Upper lobe of left lung (tissue), 6 donors: ENCODE measurements around the gene DTNB. TPM values are rescaled to one million over a fixed set of nuclear protein-coding genes. Genes with fewer than 3 reads are reported as not detected.

Experiments
- ATAC-seq, 2 donors: fragments of 200-7000 bp; cut with Tn5 transposase; one replicate each; pipeline ENCODE4 v1.9.1; 2022; ENCODE audit warnings: mild to moderate bottlenecking in 2 of 2, moderate library complexity in 2 of 2; ENCODE audit not compliant: low FRiP score in 2 of 2
- DNase-seq, 2 donors: peaks; one replicate each; pipeline ENCODE4 v3.0.0-alpha.2; 2019 to 2020
- H3K27ac ChIP-seq, 4 donors: fragments of 200-600 bp; sonication (generic); one replicate each; pipeline ENCODE4 v1.5.1; 2016 to 2019
- H3K27me3 ChIP-seq, 4 donors: fragments of 200-600 bp; sonication (generic); one replicate each; pipeline ENCODE4 v1.5.1; 2017 to 2019
- H3K36me3 ChIP-seq, 4 donors: fragments of 200-600 bp; sonication (generic); one replicate each; pipeline ENCODE4 v1.5.1; 2016 to 2019
- H3K4me1 ChIP-seq, 4 donors: fragments of 200-600 bp; sonication (generic); one replicate each; pipeline ENCODE4 v1.5.1; 2018 to 2019
- H3K4me3 ChIP-seq, 4 donors: fragments of 200-600 bp; sonication (generic); one replicate each; pipeline ENCODE4 v1.5.1; 2017 to 2019; ENCODE audit warnings: mild to moderate bottlenecking in 2 of 4, moderate library complexity in 1 of 4
- H3K9me3 ChIP-seq, 4 donors: fragments of 200-600 bp; sonication (generic); one replicate each; pipeline ENCODE4 v1.5.1; 2018 to 2019
- CTCF ChIP-seq, 6 experiments: fragments of 450-650 bp in 4 of 6; fragments of 200-600 bp in 2 of 6; sonication (generic) in 2 of 6; IDR thresholded peaks; one replicate each; pipeline ENCODE4 v1.5.1; 2016 to 2019; ENCODE audit warnings: antibody characterized with exemption in 6 of 6
- EP300 ChIP-seq, 4 donors: sonication (generic); formaldehyde crosslinking; IDR thresholded peaks; one replicate each; pipeline ENCODE4 v1.5.1; 2017; ENCODE audit warnings: antibody characterized with exemption in 4 of 4, control low read depth in 2 of 4
- POLR2A ChIP-seq, 4 donors: fragments of 450-650 bp; IDR thresholded peaks; one replicate each; pipeline ENCODE4 v1.5.1; 2016 to 2017; ENCODE audit warnings: antibody characterized with exemption in 4 of 4, mild to moderate bottlenecking in 2 of 4
- POLR2AphosphoS5 ChIP-seq, 2 donors: sonication (generic); formaldehyde crosslinking; IDR thresholded peaks; one replicate each; pipeline ENCODE4 v1.5.1; 2017; ENCODE audit warnings: antibody characterized with exemption in 2 of 2
- WGBS, 2 donors: methylation state at CpG; one replicate each; pipeline ENCODE4 v1.1.5; 2017 to 2018; 5-methylcytosine and 5-hydroxymethylcytosine counted together
- total RNA-seq, 6 donors: library from RNA; depleted of rRNA in 4 of 6; stranded (reverse); fragments of >200 nt in 4 of 6; gene quantifications; one replicate each; pipeline versions ENCODE4 v1.1.0 to v1.2.1, GENCODE V29; 2016 to 2021
- donor health status: DM: no; HTN: no; CAD: no; lungs with moderate emphysema.
- donor health status: DM: no; HTN: yes; CAD: no; lungs with severe emphysema.

DTNB gene
- total RNA-seq, 6 donors from 2014 or later = 19.3 to 59.7 (median 25.6) TPM

DNA sequence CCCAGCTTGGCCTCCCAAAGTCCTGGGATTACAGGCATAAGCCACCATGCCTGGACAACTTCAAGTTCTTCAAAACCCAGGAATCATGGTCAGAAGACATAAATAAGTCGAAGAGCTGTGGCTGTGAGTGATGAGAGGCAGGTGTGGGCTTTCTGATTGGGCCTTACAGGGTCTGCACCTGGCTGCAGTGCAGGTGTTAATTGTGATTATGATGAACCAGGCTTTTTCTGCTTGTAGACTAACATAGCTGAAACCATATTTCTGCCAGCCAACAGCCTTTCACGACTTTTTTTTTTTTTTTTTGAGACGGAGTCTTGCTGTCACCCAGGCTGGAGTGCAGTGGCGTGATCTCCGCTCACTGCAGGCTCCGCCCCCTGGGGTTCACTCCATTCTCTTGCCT lies 14.9 kb upstream of the DTNB start:
- H3K4me3 ChIP-seq = no peak overlapping the region
- H3K4me1 ChIP-seq = no peaks in the 10 kb centered on the region
- H3K36me3 ChIP-seq = no peaks in the 10 kb centered on the region
- TF ChIP-seq POLR2A (IDR thresholded peaks at IDR 0.05) = no peak
- TF ChIP-seq POLR2AphosphoS5 (IDR thresholded peaks at IDR 0.05) = no peak
- TF ChIP-seq CTCF (IDR thresholded peaks at IDR 0.05) = no peak
- no peak for TF ChIP-seq EP300 (IDR thresholded peaks at IDR 0.05)
- ATAC-seq (no peak), DNase-seq (no peak)
- H3K9me3 ChIP-seq = no peaks in the 10 kb centered on the region
- 85 to 86% methylated on average over 6 of the region's 6 CpGs for WGBS, 2 donors
- H3K27ac ChIP-seq = no peak overlapping the region
- no peaks in the 10 kb centered on the region for H3K27me3 ChIP-seq

DNA sequence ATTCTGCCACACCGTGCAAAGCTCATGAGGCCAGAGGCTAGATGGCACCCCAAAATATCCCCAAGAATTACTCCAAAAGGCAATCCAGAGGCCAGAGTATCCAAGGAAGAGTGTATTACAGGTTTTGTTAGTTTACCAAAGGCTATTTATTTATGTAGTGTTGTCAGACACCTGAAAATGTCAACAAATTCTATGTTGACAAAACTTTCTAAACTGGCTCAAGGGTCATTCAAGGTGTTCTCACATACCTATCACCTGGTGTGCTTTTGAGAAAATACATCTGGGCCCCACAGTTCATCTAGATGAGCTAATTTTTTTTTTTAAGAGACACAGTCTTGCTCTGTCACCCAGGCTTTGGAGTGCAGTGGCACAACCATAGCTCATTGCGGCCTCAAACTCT lies 12.4 kb upstream of the DTNB start:
- no peak overlapping the region for H3K4me3 ChIP-seq
- DNase-seq = no peak
- no peak for ATAC-seq
- no peak overlapping the region for H3K27ac ChIP-seq
- no peaks in the 10 kb centered on the region for H3K36me3 ChIP-seq
- H3K9me3 ChIP-seq = no peaks in the 10 kb centered on the region
- WGBS, 2 donors = 77 to 100% methylated on average over 2 of the region's 2 CpGs
- H3K27me3 ChIP-seq = no peaks in the 10 kb centered on the region
- TF ChIP-seq CTCF (IDR thresholded peaks at IDR 0.05) (no peak), POLR2A (IDR thresholded peaks at IDR 0.05) (no peak), EP300 (IDR thresholded peaks at IDR 0.05) (no peak), POLR2AphosphoS5 (IDR thresholded peaks at IDR 0.05) (no peak)
- no peaks in the 10 kb centered on the region for H3K4me1 ChIP-seq

GRCh38 chr2:25684577-25685473 lies 11.4 kb upstream of the DTNB start:
- Histone ChIP-seq H3K4me1 (no peaks in the 10 kb centered on the region), H3K9me3 (no peaks in the 10 kb centered on the region), H3K4me3 (no peak overlapping the region), H3K27me3 (no peaks in the 10 kb centered on the region), H3K27ac (no peak overlapping the region), H3K36me3 (no peaks in the 10 kb centered on the region)
- ATAC-seq (no peak), DNase-seq (no peak)
- 83 to 88% methylated on average over 20 of the region's 20 CpGs for WGBS, 2 donors
- TF ChIP-seq CTCF (IDR thresholded peaks at IDR 0.05) (no peak), POLR2AphosphoS5 (IDR thresholded peaks at IDR 0.05) (no peak), POLR2A (IDR thresholded peaks at IDR 0.05) (no peak), EP300 (IDR thresholded peaks at IDR 0.05) (no peak)

GRCh38 chr2:25682082-25682481 lies 8.7 kb upstream of the DTNB start:
- Histone ChIP-seq H3K4me1 (no peaks in the 10 kb centered on the region), H3K9me3 (no peaks in the 10 kb centered on the region), H3K27ac (no peak overlapping the region), H3K36me3 (no peaks in the 10 kb centered on the region), H3K4me3 (no peak overlapping the region), H3K27me3 (no peaks in the 10 kb centered on the region)
- ATAC-seq = no peak
- DNase-seq = no peak
- TF ChIP-seq POLR2AphosphoS5 (IDR thresholded peaks at IDR 0.05) = no peak
- TF ChIP-seq EP300 (IDR thresholded peaks at IDR 0.05) = no peak
- no peak for TF ChIP-seq CTCF (IDR thresholded peaks at IDR 0.05)
- TF ChIP-seq POLR2A (IDR thresholded peaks at IDR 0.05) = no peak
- 87 to 88% methylated on average over 4 of the region's 4 CpGs for WGBS, 2 donors

DNA sequence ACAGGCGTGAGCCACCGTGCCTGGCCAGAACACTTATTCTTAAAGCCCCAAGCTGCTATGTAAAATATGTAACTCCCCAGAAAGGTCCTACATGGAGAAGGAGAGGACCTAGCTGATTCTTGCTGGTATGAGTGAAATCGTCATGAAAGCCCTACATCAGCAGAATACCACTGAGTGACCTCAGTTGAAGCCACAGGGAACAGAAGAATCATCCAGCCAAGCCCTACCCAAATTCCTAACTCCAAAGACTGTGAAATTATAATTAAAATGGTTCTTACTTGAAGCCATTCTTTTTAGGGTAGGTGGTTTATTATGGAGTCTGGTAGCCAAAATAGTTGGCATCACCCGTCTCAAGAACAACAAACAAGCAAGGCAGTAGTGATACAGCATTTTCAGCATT lies 4.5 kb upstream of the DTNB start:
- Histone ChIP-seq H3K27me3 (no peaks in the 10 kb centered on the region), H3K9me3 (no peaks in the 10 kb centered on the region), H3K4me1 (peaks cover 0 to 9% (median 4%) of the 10 kb centered on the region in 4 donors), H3K27ac (no peak overlapping the region), H3K36me3 (no peaks in the 10 kb centered on the region), H3K4me3 (no peak overlapping the region)
- no peak for ATAC-seq
- WGBS, 2 donors = 94 to 97% methylated on average over 4 of the region's 4 CpGs
- TF ChIP-seq POLR2AphosphoS5 (IDR thresholded peaks at IDR 0.05) = no peak
- TF ChIP-seq EP300 (IDR thresholded peaks at IDR 0.05) = no peak
- TF ChIP-seq CTCF (IDR thresholded peaks at IDR 0.05) = no peak
- TF ChIP-seq POLR2A (IDR thresholded peaks at IDR 0.05) = no peak
- no peak for DNase-seq
